Measurements from ENCODE around the gene SH3BP1. TPM values are rescaled to one million over a fixed set of nuclear protein-coding genes. Genes with fewer than 3 reads are reported as not detected.

Gene SH3BP1
- polyA plus RNA-seq, 3 donors from 2014 or later = 12.6 to 41.2 (median 21.2) TPM

GRCh38 chr22:37632174-37633088 lies 7.0 kb upstream of the SH3BP1 start:
- no peaks in the 10 kb centered on the region for H3K9me3 Mint-ChIP-seq
- peaks cover 78 to 84% of the 10 kb centered on the region in 2 donors for H3K4me1 Mint-ChIP-seq

GRCh38 chr22:37633089-37633624 lies 6.3 kb upstream of the SH3BP1 start:
- Mint-ChIP-seq H3K36me3 (no peaks in the 10 kb centered on the region), H3K9me3 (no peaks in the 10 kb centered on the region), H3K27ac (peak overlapping the region; percentile 85 to 98 (median 94)), H3K27me3 (ENCODE audit: low read depth in 3 of 3) (peaks cover 3 to 7% (median 3%) of the 10 kb centered on the region in 3 donors), H3K4me3 (peak overlapping the region; percentile 77 to 88 (median 82)), H3K4me1 (peaks cover 78 to 84% of the 10 kb centered on the region in 2 donors)
- peak; percentile 71 to 75 (median 73) for DNase-seq

More at GRCh38 chr22:37632174-37633088, 7.0 kb upstream of the SH3BP1 start:
- Mint-ChIP-seq H3K27ac (peak overlapping the region; percentile 92 to 98 (median 94)), H3K4me3 (peak overlapping the region; percentile 77 to 88 (median 82)), H3K36me3 (no peaks in the 10 kb centered on the region), H3K27me3 (ENCODE audit: low read depth in 3 of 3) (peaks cover 3 to 7% (median 4%) of the 10 kb centered on the region in 3 donors)
- no peak for DNase-seq

GRCh38 chr22:37633625-37634416 lies 5.6 kb upstream of the SH3BP1 start:
- H3K9me3 Mint-ChIP-seq = no peaks in the 10 kb centered on the region
- no peaks in the 10 kb centered on the region for H3K36me3 Mint-ChIP-seq
- H3K27me3 Mint-ChIP-seq (ENCODE audit: low read depth in 3 of 3) = peaks cover 3 to 9% (median 3%) of the 10 kb centered on the region in 3 donors
- peak overlapping the region; percentile 77 to 88 (median 82) for H3K4me3 Mint-ChIP-seq
- peaks cover 78 to 84% of the 10 kb centered on the region in 2 donors for H3K4me1 Mint-ChIP-seq
- DNase-seq = peak; percentile 64 to 66 (median 66)
- peak overlapping the region; percentile 92 to 98 (median 96) for H3K27ac Mint-ChIP-seq

GRCh38 chr22:37634417-37634924 lies 5.0 kb upstream of the SH3BP1 start:
- peaks cover 3 to 9% (median 3%) of the 10 kb centered on the region in 3 donors for H3K27me3 Mint-ChIP-seq (ENCODE audit: low read depth in 3 of 3)
- no peaks in the 10 kb centered on the region for H3K9me3 Mint-ChIP-seq

GRCh38 chr22:37635157-37635556 lies 4.3 kb upstream of the SH3BP1 start:
- H3K27me3 Mint-ChIP-seq (ENCODE audit: low read depth in 3 of 3) = peaks cover 3 to 9% (median 3%) of the 10 kb centered on the region in 3 donors
- H3K27ac Mint-ChIP-seq = peak overlapping the region; percentile 92 to 98 (median 96)
- peaks cover 79 to 80% of the 10 kb centered on the region in 2 donors for H3K4me1 Mint-ChIP-seq
- H3K36me3 Mint-ChIP-seq = no peaks in the 10 kb centered on the region
- H3K9me3 Mint-ChIP-seq = no peaks in the 10 kb centered on the region
- peak overlapping the region in 4 of 5 donors; percentile 79 to 96 (median 82) for H3K4me3 Mint-ChIP-seq
- no peak for DNase-seq

More at GRCh38 chr22:37634417-37634924, 5.0 kb upstream of the SH3BP1 start:
- peak overlapping the region; percentile 92 to 98 (median 96) for H3K27ac Mint-ChIP-seq
- peaks cover 79 to 80% of the 10 kb centered on the region in 2 donors for H3K4me1 Mint-ChIP-seq
- DNase-seq = no peak
- peak overlapping the region; percentile 76 to 88 (median 82) for H3K4me3 Mint-ChIP-seq
- no peaks in the 10 kb centered on the region for H3K36me3 Mint-ChIP-seq

GRCh38 chr22:37636186-37636948 lies 3.1 kb upstream of the SH3BP1 start:
- H3K27ac Mint-ChIP-seq = peak overlapping the region; percentile 86 to 98 (median 92)
- DNase-seq = peak; percentile 52 to 71 (median 60)
- H3K36me3 Mint-ChIP-seq = no peaks in the 10 kb centered on the region
- H3K27me3 Mint-ChIP-seq (ENCODE audit: low read depth in 3 of 3) = peaks cover 3 to 10% (median 3%) of the 10 kb centered on the region in 3 donors
- no peaks in the 10 kb centered on the region for H3K9me3 Mint-ChIP-seq
- H3K4me3 Mint-ChIP-seq = peak overlapping the region; percentile 70 to 96 (median 92)
- peaks cover 78 to 85% of the 10 kb centered on the region in 2 donors for H3K4me1 Mint-ChIP-seq

GRCh38 chr22:37636949-37637273 lies 2.6 kb upstream of the SH3BP1 start:
- Mint-ChIP-seq H3K4me3 (peak overlapping the region; percentile 70 to 96 (median 92)), H3K27me3 (ENCODE audit: low read depth in 3 of 3) (peaks cover 0 to 10% (median 3%) of the 10 kb centered on the region in 3 donors), H3K36me3 (no peaks in the 10 kb centered on the region), H3K9me3 (no peaks in the 10 kb centered on the region), H3K27ac (peak overlapping the region; percentile 86 to 98 (median 92)), H3K4me1 (peaks cover 78 to 85% of the 10 kb centered on the region in 2 donors)
- DNase-seq = no peak

GRCh38 chr22:37638391-37639069 lies 939 bp upstream of the SH3BP1 start:
- Mint-ChIP-seq H3K4me3 (peak overlapping the region; percentile 91 to 98 (median 96)), H3K36me3 (peaks cover 3 to 5% (median 5%) of the 10 kb centered on the region in 3 donors), H3K9me3 (no peaks in the 10 kb centered on the region), H3K27ac (peak overlapping the region; percentile 79 to 98 (median 90)), H3K4me1 (peaks cover 77 to 84% of the 10 kb centered on the region in 2 donors), H3K27me3 (ENCODE audit: low read depth in 3 of 3) (peaks cover 0 to 8% (median 3%) of the 10 kb centered on the region in 3 donors)
- peak; percentile 49 to 50 (median 50) for DNase-seq

GRCh38 chr22:37639771-37640590 lies 512 bp downstream of the SH3BP1 start:
- Mint-ChIP-seq H3K4me3 (peak overlapping the region; percentile 91 to 98 (median 96)), H3K4me1 (peaks cover 66 to 75% of the 10 kb centered on the region in 2 donors), H3K9me3 (no peaks in the 10 kb centered on the region), H3K27me3 (ENCODE audit: low read depth in 3 of 3) (peaks cover 0 to 8% (median 2%) of the 10 kb centered on the region in 3 donors), H3K36me3 (peaks cover 3 to 8% (median 8%) of the 10 kb centered on the region in 3 donors), H3K27ac (peak overlapping the region; percentile 80 to 95 (median 92))
- no peak for DNase-seq

- Mint-ChIP-seq H3K36me3 (peaks cover 3 to 13% (median 8%) of the 10 kb centered on the region in 3 donors), H3K9me3 (no peaks in the 10 kb centered on the region), H3K27me3 (ENCODE audit: low read depth in 3 of 3) (peaks cover 0 to 10% (median 2%) of the 10 kb centered on the region in 3 donors), H3K27ac (peak overlapping the region; percentile 80 to 95 (median 92)), H3K4me3 (peak overlapping the region; percentile 91 to 98 (median 96)), H3K4me1 (peaks cover 57 to 66% of the 10 kb centered on the region in 2 donors)
- no peak for DNase-seq
Measured at GRCh38 chr22:37640591-37641560, 1.4 kb downstream of the SH3BP1 start.

Measured in immature natural killer cell (primary cell).